ENCODE results near the gene RNF43. TPM values are rescaled to one million over a fixed set of nuclear protein-coding genes. Genes with fewer than 3 reads are reported as not detected.

The RNF43 gene
- total and polyA plus RNA-seq, 2 donors (not counting 1 experiment from before 2014, with no cell fraction given) = 2.5 to 2.6 TPM

- intact Hi-C loops (cut with micrococcal nuclease) = loop anchor here (1.0 kb wide), 1 partner anchor 59 kb away; no protein-coding TSS in a partner anchor
- Histone ChIP-seq H3K9me3 (ENCODE audit: control extremely low read depth in 1 of 3, control insufficient read depth in 2 of 3, insufficient read depth in 1 of 3, low read length in 2 of 3) (no peaks in the 10 kb centered on the region), H3K79me2 (ENCODE audit: control insufficient read depth, insufficient read depth, low read length) (no peaks in the 10 kb centered on the region), H3K9ac (ENCODE audit: low read length) (no peak overlapping the region), H3K4me1 (ENCODE audit: control insufficient read depth in 2 of 2, insufficient read depth in 2 of 2, low read length in 2 of 2) (peaks cover 0 to 8% of the 10 kb centered on the region in 2 donors), H3K4me3 (ENCODE audit: control extremely low read depth in 1 of 5, extremely low read depth in 1 of 5, insufficient read depth in 1 of 5, low read depth in 2 of 5, low read length in 4 of 5) (no peak overlapping the region), H3K36me3 (replicated peaks in 1 of 2; ENCODE audit: control extremely low read depth in 1 of 2, control insufficient read depth in 1 of 2, extremely low read depth in 1 of 2, insufficient read depth in 2 of 2, low read length in 1 of 2) (no peaks in the 10 kb centered on the region), H3K27ac (ENCODE audit: low read length in 2 of 2) (no peak overlapping the region), H3K27me3 (replicated peaks in 1 of 4; ENCODE audit: control extremely low read depth in 1 of 4, control insufficient read depth in 3 of 4, insufficient read depth in 4 of 4, low read length in 3 of 4) (no peaks in the 10 kb centered on the region), H2AFZ (ENCODE audit: insufficient read depth, low read depth, low read length, poor library complexity, severe bottlenecking) (no peak overlapping the region), H4K20me1 (ENCODE audit: control insufficient read depth, insufficient read depth, low read length, poor library complexity, severe bottlenecking) (no peaks in the 10 kb centered on the region), H3K4me2 (replicated peaks; ENCODE audit: low read depth, low read length, poor library complexity, severe bottlenecking) (no peak overlapping the region)
- no peak for TF ChIP-seq EZH2 (IDR thresholded peaks at IDR 0.05; ENCODE audit: borderline replicate concordance, insufficient read depth, low read depth, low read length, poor library complexity, severe bottlenecking)
- TF ChIP-seq CTCF (IDR thresholded peaks at IDR 0.05) = no peak
- H3K27me3 Mint-ChIP-seq = no peaks in the 10 kb centered on the region
- H3K4me1 Mint-ChIP-seq = peaks cover 12% of the 10 kb centered on the region
- CTCF ChIA-PET = interaction anchor here (1.5 kb wide), 1 partner anchor 58 kb away, joined by 5 read pairs; no protein-coding TSS in a partner anchor
- H3K27ac Mint-ChIP-seq = no peak overlapping the region
- POLR2A ChIA-PET = interaction anchor here (1.4 kb wide), 1 partner anchor 58 kb away, joined by 3 read pairs; no protein-coding TSS in a partner anchor
- no peaks in the 10 kb centered on the region for H3K9me3 Mint-ChIP-seq (ENCODE audit: insufficient read depth)
- DNase-seq (no peak), ATAC-seq (ENCODE audit: low read depth) (no peak)
- WGBS (ENCODE audit: insufficient coverage) = 95% methylated on average over 2 of the region's 2 CpGs
- no peak overlapping the region for H3K4me3 Mint-ChIP-seq
Observed at GRCh38 chr17:58375811-58376210, 41.5 kb downstream of the RNF43 start.

GRCh38 chr17:58375256-58375655, 42.1 kb downstream of the RNF43 start:
- H3K27me3 Mint-ChIP-seq = no peaks in the 10 kb centered on the region
- Histone ChIP-seq H3K79me2 (ENCODE audit: control insufficient read depth, insufficient read depth, low read length) (no peaks in the 10 kb centered on the region), H3K4me2 (replicated peaks; ENCODE audit: low read depth, low read length, poor library complexity, severe bottlenecking) (no peak overlapping the region), H3K4me3 (ENCODE audit: control extremely low read depth in 1 of 5, extremely low read depth in 1 of 5, insufficient read depth in 1 of 5, low read depth in 2 of 5, low read length in 4 of 5) (no peak overlapping the region), H3K36me3 (replicated peaks in 1 of 2; ENCODE audit: control extremely low read depth in 1 of 2, control insufficient read depth in 1 of 2, extremely low read depth in 1 of 2, insufficient read depth in 2 of 2, low read length in 1 of 2) (no peaks in the 10 kb centered on the region), H3K9me3 (ENCODE audit: control extremely low read depth in 1 of 3, control insufficient read depth in 2 of 3, insufficient read depth in 1 of 3, low read length in 2 of 3) (no peaks in the 10 kb centered on the region), H4K20me1 (ENCODE audit: control insufficient read depth, insufficient read depth, low read length, poor library complexity, severe bottlenecking) (no peaks in the 10 kb centered on the region), H3K9ac (ENCODE audit: low read length) (no peak overlapping the region), H2AFZ (ENCODE audit: insufficient read depth, low read depth, low read length, poor library complexity, severe bottlenecking) (no peak overlapping the region), H3K27me3 (replicated peaks in 1 of 4; ENCODE audit: control extremely low read depth in 1 of 4, control insufficient read depth in 3 of 4, insufficient read depth in 4 of 4, low read length in 3 of 4) (no peaks in the 10 kb centered on the region), H3K4me1 (ENCODE audit: control insufficient read depth in 2 of 2, insufficient read depth in 2 of 2, low read length in 2 of 2) (peaks cover 3 to 13% of the 10 kb centered on the region in 2 donors), H3K27ac (ENCODE audit: low read length in 2 of 2) (no peak overlapping the region)
- TF ChIP-seq EZH2 (IDR thresholded peaks at IDR 0.05; ENCODE audit: borderline replicate concordance, insufficient read depth, low read depth, low read length, poor library complexity, severe bottlenecking) (no peak), CTCF (IDR thresholded peaks at IDR 0.05) (no peak)
- intact Hi-C loops (cut with micrococcal nuclease) = loop anchor here (1.0 kb wide), 1 partner anchor 58 kb away; no protein-coding TSS in a partner anchor
- H3K27ac Mint-ChIP-seq = no peak overlapping the region
- H3K9me3 Mint-ChIP-seq (ENCODE audit: insufficient read depth) = no peaks in the 10 kb centered on the region
- DNase-seq (no peak), ATAC-seq (ENCODE audit: low read depth) (no peak)
- POLR2A ChIA-PET = interaction anchor here (0.6 kb wide), 1 partner anchor 628 kb away, joined by 9 read pairs; no protein-coding TSS in a partner anchor
- WGBS (ENCODE audit: insufficient coverage) = 90% methylated on average over 2 of the region's 5 CpGs
- CTCF ChIA-PET = interaction anchor here (9.3 kb wide), 1 partner anchor 58 kb away, joined by 65 read pairs; no protein-coding TSS in a partner anchor
- H3K4me3 Mint-ChIP-seq = no peak overlapping the region
- H3K4me1 Mint-ChIP-seq = peaks cover 17% of the 10 kb centered on the region

Measured in B cell (primary cell).